Trophoblast cell (in vitro differentiated cells and primary cell): ENCODE data around the gene MINDY4B.

ENCODE experiments used
- DNase-seq, 2 donors: peaks; one replicate each; pipeline ENCODE4 v3.0.0-alpha.2; 2016
- H2AFZ ChIP-seq: 2 replicates; pipeline ENCODE4 v1.6.1; 2013; ENCODE audit warnings: low read length, moderate library complexity, mild to moderate bottlenecking; ENCODE audit not compliant: insufficient read depth, poor library complexity
- H2AK5ac ChIP-seq: 2 replicates; pipeline ENCODE4 v1.6.1; 2013; ENCODE audit warnings: mild to moderate bottlenecking, low read length
- H2BK120ac ChIP-seq: 2 replicates; pipeline ENCODE4 v1.6.1; 2013; ENCODE audit warnings: low read length, mild to moderate bottlenecking, moderate library complexity; ENCODE audit not compliant: insufficient read depth, poor library complexity
- H2BK12ac ChIP-seq: 2 replicates; pipeline ENCODE4 v1.6.1; 2013; ENCODE audit warnings: mild to moderate bottlenecking, low read length, moderate library complexity
- H2BK5ac ChIP-seq: 2 replicates; pipeline ENCODE4 v1.6.1; 2013; ENCODE audit warnings: low read length, low read depth, moderate library complexity, mild to moderate bottlenecking; ENCODE audit not compliant: poor library complexity
- H3K14ac ChIP-seq: 2 replicates; pipeline ENCODE4 v1.6.1; 2013; ENCODE audit warnings: mild to moderate bottlenecking, low read length
- H3K18ac ChIP-seq: 2 replicates; pipeline ENCODE4 v1.6.1; 2013; ENCODE audit warnings: mild to moderate bottlenecking, low read length
- H3K23ac ChIP-seq: 2 replicates; pipeline ENCODE4 v1.6.1; 2013; ENCODE audit warnings: low read length
- H3K27ac ChIP-seq: 2 replicates; pipeline ENCODE4 v1.5.1; 2013; ENCODE audit warnings: low read depth, mild to moderate bottlenecking, inconsistent platforms, low read length, moderate library complexity
- H3K27me3 ChIP-seq: 2 replicates; pipeline ENCODE4 v1.6.1; 2013; ENCODE audit warnings: inconsistent platforms, mild to moderate bottlenecking, low read length, moderate library complexity; ENCODE audit not compliant: insufficient read depth
- H3K36me3 ChIP-seq, 2 experiments: 1 replicate in 1 of 2; 2 replicates in 1 of 2; pipeline ENCODE4 v1.6.1; 2013; ENCODE audit warnings: low read length in 2 of 2, mild to moderate bottlenecking in 2 of 2, moderate library complexity in 1 of 2; ENCODE audit not compliant: insufficient read depth in 2 of 2, control insufficient read depth in 1 of 2
- H3K4ac ChIP-seq: 2 replicates; pipeline ENCODE4 v1.6.1; 2013; ENCODE audit warnings: low read depth, mild to moderate bottlenecking, low read length, moderate library complexity
- H3K4me1 ChIP-seq, 2 experiments: 1 replicate in 1 of 2; 2 replicates in 1 of 2; pipeline ENCODE4 v1.6.1; 2013; ENCODE audit warnings: low read length in 2 of 2, mild to moderate bottlenecking in 2 of 2, moderate library complexity in 1 of 2; ENCODE audit not compliant: insufficient read depth in 2 of 2, control insufficient read depth in 1 of 2
- H3K4me2 ChIP-seq: 2 replicates; pipeline ENCODE4 v1.6.1; 2013; ENCODE audit warnings: inconsistent platforms, mild to moderate bottlenecking, low read length, moderate library complexity
- H3K4me3 ChIP-seq: 2 replicates; pipeline ENCODE4 v1.5.1; 2013; ENCODE audit warnings: mild to moderate bottlenecking, low read depth, low read length, inconsistent platforms
- H3K79me1 ChIP-seq: one replicate; pipeline ENCODE4 v1.6.1; 2013; ENCODE audit warnings: low read length
- H3K79me2 ChIP-seq: 2 replicates; pipeline ENCODE4 v1.6.1; 2013; ENCODE audit warnings: low read length, mild to moderate bottlenecking; ENCODE audit not compliant: control insufficient read depth, insufficient read depth, poor library complexity
- H3K9ac ChIP-seq: 2 replicates; pipeline ENCODE4 v1.6.1; 2013; ENCODE audit warnings: mild to moderate bottlenecking, low read length
- H3K9me3 ChIP-seq: 2 replicates; pipeline ENCODE4 v1.6.1; 2013; ENCODE audit warnings: low read depth, mild to moderate bottlenecking, control low read depth, inconsistent platforms, low read length; ENCODE audit not compliant: insufficient read depth
- H4K12ac ChIP-seq: 2 replicates; pipeline ENCODE4 v1.6.1; 2013; ENCODE audit warnings: low read depth, mild to moderate bottlenecking, low read length, moderate library complexity
- H4K8ac ChIP-seq: 2 replicates; pipeline ENCODE4 v1.6.1; 2013; ENCODE audit warnings: low read depth, mild to moderate bottlenecking, low read length, moderate library complexity
- H4K91ac ChIP-seq: one replicate; pipeline ENCODE4 v1.6.1; 2013; ENCODE audit warnings: low read depth, mild to moderate bottlenecking, low read length, moderate library complexity
- WGBS: extraction: QIAGEN DNeasy Blood & Tissue Kit; methylation state at CpG from one replicate; pipeline ENCODE4 v1.1.7; 2013; ENCODE audit warnings: missing lambda C conversion rate; ENCODE audit not compliant: insufficient read length, insufficient coverage; ENCODE audit errors: extremely low coverage; 5-methylcytosine and 5-hydroxymethylcytosine counted together

Gene MINDY4B

DNA sequence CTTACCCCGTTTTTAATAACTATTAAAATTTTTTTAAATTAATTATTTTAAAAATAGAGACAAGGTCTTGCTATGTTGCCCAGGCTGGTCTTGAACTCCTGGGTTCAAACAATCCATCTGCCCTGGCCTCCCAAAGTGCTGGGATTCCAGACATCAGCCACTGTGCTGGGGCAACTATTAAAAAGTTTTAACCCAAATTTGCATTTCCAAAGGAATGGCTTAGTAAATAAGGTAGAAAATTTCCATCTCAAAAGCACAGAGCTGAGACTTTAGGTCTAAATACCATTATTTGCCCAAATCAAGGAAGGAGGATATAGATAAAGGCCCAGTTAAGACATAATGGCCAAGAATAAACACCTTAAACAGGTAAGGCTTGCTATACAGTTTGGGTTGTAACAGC, 56.4 kb downstream of the MINDY4B start:
- Histone ChIP-seq H3K9me3 (no peaks in the 10 kb centered on the region), H3K36me3 (no peaks in the 10 kb centered on the region), H3K4me3 (no peak overlapping the region), H3K18ac (no peak overlapping the region), H2BK12ac (no peak overlapping the region), H3K27me3 (no peaks in the 10 kb centered on the region), H3K9ac (no peak overlapping the region), H3K14ac (no peak overlapping the region), H4K12ac (no peak overlapping the region), H3K79me2 (no peaks in the 10 kb centered on the region), H4K91ac (no peak overlapping the region), H4K8ac (no peak overlapping the region), H3K4me1 (no peaks in the 10 kb centered on the region), H2BK120ac (no peak overlapping the region), H2BK5ac (no peak overlapping the region), H2AK5ac (no peak overlapping the region), H2AFZ (no peak overlapping the region), H3K79me1 (no peaks in the 10 kb centered on the region), H3K4ac (no peak overlapping the region), H3K4me2 (no peak overlapping the region), H3K27ac (no peak overlapping the region), H3K23ac (no peak overlapping the region)
- 100% methylated on average over 1 of the region's 1 CpG for WGBS
- DNase-seq: no peak

GRCh38 chr3:150847433-150847832, 57.8 kb downstream of the MINDY4B start:
- no peak overlapping the region for H2BK120ac ChIP-seq
- WGBS: no CpG with 5 or more reads among the region's 1 CpG
- H3K4me1 ChIP-seq: no peaks in the 10 kb centered on the region
- H2AK5ac ChIP-seq: no peak overlapping the region
- no peaks in the 10 kb centered on the region for H3K9me3 ChIP-seq
- H3K36me3 ChIP-seq: no peaks in the 10 kb centered on the region
- no peak overlapping the region for H3K9ac ChIP-seq
- H4K91ac ChIP-seq: no peak overlapping the region
- no peak overlapping the region for H3K14ac ChIP-seq
- no peak overlapping the region for H3K4ac ChIP-seq
- no peak overlapping the region for H3K18ac ChIP-seq
- H3K79me1 ChIP-seq: no peaks in the 10 kb centered on the region
- no peak overlapping the region for H2AFZ ChIP-seq
- no peak overlapping the region for H4K8ac ChIP-seq
- H2BK5ac ChIP-seq: no peak overlapping the region
- H3K4me3 ChIP-seq: no peak overlapping the region
- H3K23ac ChIP-seq: no peak overlapping the region
- H3K27ac ChIP-seq: no peak overlapping the region
- no peak overlapping the region for H2BK12ac ChIP-seq
- H3K79me2 ChIP-seq: no peaks in the 10 kb centered on the region
- no peak for DNase-seq
- no peaks in the 10 kb centered on the region for H3K27me3 ChIP-seq
- no peak overlapping the region for H4K12ac ChIP-seq
- H3K4me2 ChIP-seq: no peak overlapping the region

- no peak overlapping the region for H2BK12ac ChIP-seq
- H2AK5ac ChIP-seq: no peak overlapping the region
- no peak overlapping the region for H2BK120ac ChIP-seq
- H3K9me3 ChIP-seq: no peaks in the 10 kb centered on the region
- H3K27me3 ChIP-seq: no peaks in the 10 kb centered on the region
- no peak for DNase-seq
- no peak overlapping the region for H4K12ac ChIP-seq
- H4K8ac ChIP-seq: no peak overlapping the region
- WGBS: no CpG with 5 or more reads among the region's 3 CpGs
- H3K4me2 ChIP-seq: no peak overlapping the region
- H3K79me2 ChIP-seq: no peaks in the 10 kb centered on the region
- H3K36me3 ChIP-seq: no peaks in the 10 kb centered on the region
- H3K18ac ChIP-seq: no peak overlapping the region
- H2BK5ac ChIP-seq: no peak overlapping the region
- no peak overlapping the region for H3K23ac ChIP-seq
- H2AFZ ChIP-seq: no peak overlapping the region
- no peaks in the 10 kb centered on the region for H3K4me1 ChIP-seq
- no peak overlapping the region for H3K14ac ChIP-seq
- no peak overlapping the region for H3K4me3 ChIP-seq
- no peak overlapping the region for H3K4ac ChIP-seq
- H3K27ac ChIP-seq: no peak overlapping the region
- H3K79me1 ChIP-seq: no peaks in the 10 kb centered on the region
- no peak overlapping the region for H4K91ac ChIP-seq
- no peak overlapping the region for H3K9ac ChIP-seq
Observed at GRCh38 chr3:150844484-150844883, 60.8 kb downstream of the MINDY4B start.

GRCh38 chr3:150843241-150843640, 62.0 kb downstream of the MINDY4B start:
- no peak overlapping the region for H3K18ac ChIP-seq
- no CpG with 5 or more reads among the region's 2 CpGs for WGBS
- peak in 1 of 2 donors; percentile 13 for DNase-seq

More at GRCh38 chr3:150843241-150843640, 62.0 kb downstream of the MINDY4B start:
- Histone ChIP-seq H2AFZ (no peak overlapping the region), H2BK12ac (no peak overlapping the region), H3K36me3 (no peaks in the 10 kb centered on the region), H3K23ac (no peak overlapping the region), H3K14ac (no peak overlapping the region), H3K4me1 (no peaks in the 10 kb centered on the region), H3K4ac (no peak overlapping the region), H2AK5ac (no peak overlapping the region), H3K9me3 (no peaks in the 10 kb centered on the region), H3K27ac (no peak overlapping the region), H3K79me1 (no peaks in the 10 kb centered on the region), H4K12ac (no peak overlapping the region), H3K4me3 (no peak overlapping the region), H2BK120ac (no peak overlapping the region), H3K79me2 (no peaks in the 10 kb centered on the region), H4K8ac (no peak overlapping the region), H3K9ac (no peak overlapping the region), H3K27me3 (no peaks in the 10 kb centered on the region), H4K91ac (no peak overlapping the region), H3K4me2 (no peak overlapping the region), H2BK5ac (no peak overlapping the region)
